Activated CD8-positive, alpha-beta T cell treated with anti-CD3 and anti-CD28 coated beads for 36 hours (primary cell): Measurements from ENCODE around the gene SLC6A11. TPM values are rescaled to one million over a fixed set of nuclear protein-coding genes. Genes with fewer than 3 reads are reported as not detected.

ENCODE experiments used
- ATAC-seq: fragments of 200-7000 bp; cut with Tn5 transposase; one replicate; pipeline ENCODE4 v1.10.0; 2021; ENCODE audit warnings: mild to moderate bottlenecking, moderate library complexity
- CTCF ChIA-PET: fragments of 350-600 bp; sonication (Branson Sonifier 250); formaldehyde crosslinking; loops from one replicate; lab custom pipeline; 2021; ENCODE audit warnings: antibody characterized with exemption; lab: Charles Lee
- POLR2A ChIA-PET: fragments of 350-600 bp; sonication (Branson Sonifier 250); formaldehyde crosslinking; loops from one replicate; lab custom pipeline; 2021; ENCODE audit warnings: antibody characterized with exemption; lab: Charles Lee
- DNase-seq: peaks from one replicate; pipeline ENCODE4 v3.0.0-alpha.2; 2020
- H3K27ac Mint-ChIP-seq: one replicate; pipeline ENCODE4 v1.8.0; 2021; ENCODE audit warnings: mild to moderate bottlenecking, mixed read lengths
- H3K27me3 Mint-ChIP-seq: one replicate; pipeline ENCODE4 v1.8.0; 2021; ENCODE audit warnings: mixed read lengths
- H3K36me3 Mint-ChIP-seq: one replicate; pipeline ENCODE4 v1.8.0; 2021; ENCODE audit warnings: low read depth, mixed read lengths
- H3K4me1 Mint-ChIP-seq: one replicate; pipeline ENCODE4 v1.8.0; 2021; ENCODE audit warnings: low read depth, mixed read lengths
- H3K4me3 Mint-ChIP-seq: one replicate; pipeline ENCODE4 v1.8.0; 2021; ENCODE audit warnings: mild to moderate bottlenecking, moderate library complexity, mixed read lengths
- H3K9me3 Mint-ChIP-seq: one replicate; pipeline ENCODE4 v1.8.0; 2021; ENCODE audit warnings: mixed read lengths
- CTCF ChIP-seq: fragments of 200-600 bp; IDR thresholded peaks from one replicate; pipeline ENCODE4 v1.8.0; 2022; ENCODE audit warnings: antibody characterized with exemption, mild to moderate bottlenecking
- intact Hi-C: fragments of 100-400 bp; cut with micrococcal nuclease; formaldehyde crosslinking; loops from one replicate; pipeline ENCODE4 v1.10.0; 2022
- total RNA-seq, 2 experiments: library from RNA; stranded (reverse); gene quantifications; one replicate each; pipeline ENCODE4 v1.2.3, GENCODE V29; 2021

Gene SLC6A11
- total RNA-seq, 2 experiments from 2014 or later, result not detected

GRCh38 chr3:10948326-10948725, 132.3 kb downstream of the SLC6A11 start:
- ChIA-PET POLR2A (interaction anchor here (0.6 kb wide), 1 partner anchor 11 kb away, joined by 3 read pairs; no protein-coding TSS in a partner anchor), CTCF (interaction anchor here (0.9 kb wide), 1 partner anchor 113 kb away, joined by 3 read pairs; no protein-coding TSS in a partner anchor)
- Mint-ChIP-seq H3K4me1 (no peaks in the 10 kb centered on the region), H3K9me3 (no peaks in the 10 kb centered on the region), H3K4me3 (no peak overlapping the region), H3K27me3 (peaks cover 8% of the 10 kb centered on the region), H3K36me3 (no peaks in the 10 kb centered on the region), H3K27ac (no peak overlapping the region)
- intact Hi-C loops, result no loop called here
- no peak for DNase-seq
- ATAC-seq, result no peak
- no peak for TF ChIP-seq CTCF

- H3K36me3 Mint-ChIP-seq, result no peaks in the 10 kb centered on the region
- H3K27ac Mint-ChIP-seq, result no peak overlapping the region
- DNase-seq (no peak), ATAC-seq (no peak)
- H3K9me3 Mint-ChIP-seq, result no peaks in the 10 kb centered on the region
- no peak overlapping the region for H3K4me3 Mint-ChIP-seq
- H3K4me1 Mint-ChIP-seq, result no peaks in the 10 kb centered on the region
- ChIA-PET CTCF (no interaction called here), POLR2A (interaction anchor here (0.6 kb wide), 1 partner anchor 10 kb away, joined by 3 read pairs; no protein-coding TSS in a partner anchor)
- no peak for TF ChIP-seq CTCF
- intact Hi-C loops, result no loop called here
- H3K27me3 Mint-ChIP-seq, result peaks cover 8% of the 10 kb centered on the region
Observed at GRCh38 chr3:10949197-10949596, 133.2 kb downstream of the SLC6A11 start.

- intact Hi-C loops, result no loop called here
- CTCF ChIA-PET, result interaction anchor here (1.0 kb wide), 1 partner anchor 110 kb away, joined by 5 read pairs; no protein-coding TSS in a partner anchor
- no peaks in the 10 kb centered on the region for H3K9me3 Mint-ChIP-seq
Observed at GRCh38 chr3:10950476-10951294, 134.7 kb downstream of the SLC6A11 start.

GRCh38 chr3:10951295-10951926, 135.4 kb downstream of the SLC6A11 start:
- CTCF ChIA-PET, result interaction anchor here (1.0 kb wide), 1 partner anchor 109 kb away, joined by 5 read pairs; no protein-coding TSS in a partner anchor

More at GRCh38 chr3:10950476-10951294, 134.7 kb downstream of the SLC6A11 start:
- Mint-ChIP-seq H3K4me3 (no peak overlapping the region), H3K27me3 (peaks cover 5% of the 10 kb centered on the region), H3K27ac (no peak overlapping the region), H3K36me3 (no peaks in the 10 kb centered on the region), H3K4me1 (no peaks in the 10 kb centered on the region)
- ATAC-seq, result no peak
- POLR2A ChIA-PET, result no interaction called here
- no peak for TF ChIP-seq CTCF
- DNase-seq, result peak; percentile 15

More at GRCh38 chr3:10951295-10951926, 135.4 kb downstream of the SLC6A11 start:
- peaks cover 5% of the 10 kb centered on the region for H3K27me3 Mint-ChIP-seq
- no peak overlapping the region for H3K27ac Mint-ChIP-seq
- no peaks in the 10 kb centered on the region for H3K36me3 Mint-ChIP-seq
- DNase-seq (no peak), ATAC-seq (no peak)
- intact Hi-C loops, result no loop called here
- H3K9me3 Mint-ChIP-seq, result no peaks in the 10 kb centered on the region
- no peaks in the 10 kb centered on the region for H3K4me1 Mint-ChIP-seq
- TF ChIP-seq CTCF, result no peak
- POLR2A ChIA-PET, result no interaction called here
- H3K4me3 Mint-ChIP-seq, result no peak overlapping the region
